ENCODE results near the gene TIMP3. TPM values are rescaled to one million over a fixed set of nuclear protein-coding genes. Genes with fewer than 3 reads are reported as not detected.

TIMP3 gene
- polyA plus RNA-seq, 3 donors: not detected

DNA sequence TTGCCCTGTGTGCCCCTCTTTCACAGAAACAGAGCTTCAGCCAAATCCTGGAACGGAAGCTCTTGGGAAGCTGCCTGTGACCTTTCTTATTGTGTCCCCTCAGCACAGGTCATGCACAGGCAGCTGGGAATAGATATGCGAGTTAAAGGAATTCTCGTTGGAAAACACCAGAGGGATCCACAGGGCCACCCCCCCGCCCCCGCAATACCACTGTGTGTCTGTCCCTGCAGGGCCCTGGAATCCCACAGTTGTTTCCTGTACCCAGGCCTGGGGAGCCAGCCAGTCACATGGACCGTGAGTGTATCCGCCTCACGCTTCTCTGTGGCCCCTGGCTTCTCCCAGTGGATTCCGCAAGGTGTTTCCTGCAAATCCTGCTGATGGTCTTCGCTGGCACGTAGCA, 29.0 kb downstream of the TIMP3 start:
- TF ChIP-seq, protein P1, sequence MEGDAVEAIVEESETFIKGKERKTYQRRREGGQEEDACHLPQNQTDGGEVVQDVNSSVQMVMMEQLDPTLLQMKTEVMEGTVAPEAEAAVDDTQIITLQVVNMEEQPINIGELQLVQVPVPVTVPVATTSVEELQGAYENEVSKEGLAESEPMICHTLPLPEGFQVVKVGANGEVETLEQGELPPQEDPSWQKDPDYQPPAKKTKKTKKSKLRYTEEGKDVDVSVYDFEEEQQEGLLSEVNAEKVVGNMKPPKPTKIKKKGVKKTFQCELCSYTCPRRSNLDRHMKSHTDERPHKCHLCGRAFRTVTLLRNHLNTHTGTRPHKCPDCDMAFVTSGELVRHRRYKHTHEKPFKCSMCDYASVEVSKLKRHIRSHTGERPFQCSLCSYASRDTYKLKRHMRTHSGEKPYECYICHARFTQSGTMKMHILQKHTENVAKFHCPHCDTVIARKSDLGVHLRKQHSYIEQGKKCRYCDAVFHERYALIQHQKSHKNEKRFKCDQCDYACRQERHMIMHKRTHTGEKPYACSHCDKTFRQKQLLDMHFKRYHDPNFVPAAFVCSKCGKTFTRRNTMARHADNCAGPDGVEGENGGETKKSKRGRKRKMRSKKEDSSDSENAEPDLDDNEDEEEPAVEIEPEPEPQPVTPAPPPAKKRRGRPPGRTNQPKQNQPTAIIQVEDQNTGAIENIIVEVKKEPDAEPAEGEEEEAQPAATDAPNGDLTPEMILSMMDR (IDR thresholded peaks at IDR 0.05): no peak
- Histone ChIP-seq H3K27me3 (ENCODE audit: control insufficient read depth in 2 of 2, insufficient read depth in 2 of 2, low read length in 2 of 2) (no peaks in the 10 kb centered on the region), H3K9ac (ENCODE audit: insufficient read depth, low read length, poor library complexity, severe bottlenecking) (no peak overlapping the region), H3K4me2 (replicated peaks; ENCODE audit: extremely low read depth, low read length, poor library complexity, severe bottlenecking) (no peak overlapping the region), H3K4me1 (ENCODE audit: control insufficient read depth in 1 of 2, insufficient read depth in 2 of 2, low read length in 2 of 2) (no peaks in the 10 kb centered on the region), H4K20me1 (ENCODE audit: insufficient read depth, low read length) (no peaks in the 10 kb centered on the region), H3K36me3 (replicated peaks in 1 of 2; ENCODE audit: control insufficient read depth in 1 of 2, insufficient read depth in 2 of 2, low read length in 2 of 2) (no peaks in the 10 kb centered on the region), H3K27ac (ENCODE audit: low read depth in 1 of 2, low read length in 2 of 2) (no peak overlapping the region), H3K79me2 (ENCODE audit: insufficient read depth, low read length) (no peaks in the 10 kb centered on the region), H3K4me3 (replicated peaks in 1 of 3; ENCODE audit: low read depth in 2 of 3, low read length in 3 of 3) (no peak overlapping the region), H3K9me3 (replicated peaks in 1 of 2; ENCODE audit: control insufficient read depth in 1 of 2, insufficient read depth in 1 of 2, low read length in 2 of 2) (no peaks in the 10 kb centered on the region), H2AFZ (ENCODE audit: insufficient read depth, low read depth, low read length, poor library complexity, severe bottlenecking) (no peak overlapping the region)
- DNase-seq: no peak
- no peak overlapping the region for H3K4me3 Mint-ChIP-seq
- no peak overlapping the region for H3K27ac Mint-ChIP-seq
- H3K4me1 Mint-ChIP-seq: no peaks in the 10 kb centered on the region
- intact Hi-C loops (cut with micrococcal nuclease): no loop called here
- H3K9me3 Mint-ChIP-seq: no peaks in the 10 kb centered on the region
- 92% methylated on average over 9 of the region's 11 CpGs for WGBS (ENCODE audit: insufficient coverage)
- H3K27me3 Mint-ChIP-seq (ENCODE audit: low read depth in 3 of 3): peaks cover 1 to 4% (median 3%) of the 10 kb centered on the region in 3 donors
- no peaks in the 10 kb centered on the region for H3K36me3 Mint-ChIP-seq

DNA sequence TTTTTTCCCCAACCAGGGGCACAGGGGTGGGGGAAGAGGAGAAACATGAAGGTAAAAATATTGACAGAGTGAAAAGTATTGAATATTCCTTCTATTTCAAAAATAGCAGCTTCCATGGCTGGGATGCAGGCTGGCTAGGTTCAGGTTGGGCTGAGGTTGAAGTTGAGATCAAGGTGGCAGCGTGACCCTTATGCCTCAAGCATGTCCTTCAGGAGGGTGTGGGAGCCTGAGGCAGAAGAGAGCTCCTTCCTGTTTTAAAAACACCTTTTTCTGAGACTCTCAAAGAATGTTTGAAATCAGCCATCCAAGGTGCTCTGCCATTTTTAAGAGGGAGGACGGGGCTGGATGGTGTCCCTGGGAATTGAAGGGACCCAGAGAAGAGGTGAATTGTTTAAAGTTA, 29.5 kb downstream of the TIMP3 start:
- Histone ChIP-seq H3K36me3 (replicated peaks in 1 of 2; ENCODE audit: control insufficient read depth in 1 of 2, insufficient read depth in 2 of 2, low read length in 2 of 2) (no peaks in the 10 kb centered on the region), H3K27ac (ENCODE audit: low read depth in 1 of 2, low read length in 2 of 2) (no peak overlapping the region), H3K27me3 (ENCODE audit: control insufficient read depth in 2 of 2, insufficient read depth in 2 of 2, low read length in 2 of 2) (no peaks in the 10 kb centered on the region), H2AFZ (ENCODE audit: insufficient read depth, low read depth, low read length, poor library complexity, severe bottlenecking) (no peak overlapping the region), H3K9ac (ENCODE audit: insufficient read depth, low read length, poor library complexity, severe bottlenecking) (no peak overlapping the region), H3K79me2 (ENCODE audit: insufficient read depth, low read length) (no peaks in the 10 kb centered on the region), H3K4me3 (replicated peaks in 1 of 3; ENCODE audit: low read depth in 2 of 3, low read length in 3 of 3) (no peak overlapping the region), H3K4me1 (ENCODE audit: control insufficient read depth in 1 of 2, insufficient read depth in 2 of 2, low read length in 2 of 2) (no peaks in the 10 kb centered on the region), H3K9me3 (replicated peaks in 1 of 2; ENCODE audit: control insufficient read depth in 1 of 2, insufficient read depth in 1 of 2, low read length in 2 of 2) (no peaks in the 10 kb centered on the region), H4K20me1 (ENCODE audit: insufficient read depth, low read length) (no peaks in the 10 kb centered on the region), H3K4me2 (replicated peaks; ENCODE audit: extremely low read depth, low read length, poor library complexity, severe bottlenecking) (no peak overlapping the region)
- Mint-ChIP-seq H3K4me1 (no peaks in the 10 kb centered on the region), H3K27me3 (ENCODE audit: low read depth in 3 of 3) (peaks cover 1 to 3% (median 3%) of the 10 kb centered on the region in 3 donors), H3K36me3 (no peaks in the 10 kb centered on the region), H3K27ac (no peak overlapping the region), H3K4me3 (no peak overlapping the region), H3K9me3 (no peaks in the 10 kb centered on the region)
- DNase-seq: no peak
- TF ChIP-seq, protein P1 (IDR thresholded peaks at IDR 0.05): no peak
- 78% methylated on average over 1 of the region's 2 CpGs for WGBS (ENCODE audit: insufficient coverage)
- intact Hi-C loops (cut with micrococcal nuclease): no loop called here
